CD8-positive, alpha-beta memory T cell (primary cell): ENCODE data around the gene ZG16B. TPM values are rescaled to one million over a fixed set of nuclear protein-coding genes. Genes with fewer than 3 reads are reported as not detected.
A peak's percentile ranks its signal among the peaks of the same experiment; 100 is the strongest.

Experiments
- CTCF ChIA-PET: fragments of 350-600 bp; sonication (Branson Sonifier 250); formaldehyde crosslinking; loops from one replicate; lab custom pipeline; 2021; ENCODE audit warnings: antibody characterized with exemption; lab: Charles Lee
- POLR2A ChIA-PET: fragments of 350-600 bp; sonication (Branson Sonifier 250); formaldehyde crosslinking; loops from one replicate; lab custom pipeline; 2021; ENCODE audit warnings: antibody characterized with exemption; lab: Charles Lee
- DNase-seq, 5 donors: peaks; one replicate each; pipeline versions ENCODE4 v3.0.0 to v3.0.0-alpha.2; 2020 to 2022; ENCODE audit warnings: mixed read lengths in 1 of 5
- H3K27ac ChIP-seq: one replicate; pipeline ENCODE4 v1.7.0; 2013; ENCODE audit warnings: low read depth, mild to moderate bottlenecking, low read length, moderate library complexity
- H3K27me3 ChIP-seq: 2 replicates; pipeline ENCODE4 v1.7.0; 2013; ENCODE audit warnings: low read length, mild to moderate bottlenecking; ENCODE audit not compliant: insufficient read depth, poor library complexity, severe bottlenecking
- H3K36me3 ChIP-seq: 2 replicates; pipeline ENCODE4 v1.7.0; 2013; ENCODE audit warnings: mild to moderate bottlenecking, low read length, moderate library complexity; ENCODE audit not compliant: insufficient read depth
- H3K4me1 ChIP-seq: 2 replicates; pipeline ENCODE4 v1.7.0; 2013; ENCODE audit warnings: mild to moderate bottlenecking, low read length, moderate library complexity; ENCODE audit not compliant: insufficient read depth
- H3K4me3 ChIP-seq: 2 replicates; pipeline ENCODE4 v1.7.0; 2013; ENCODE audit warnings: mild to moderate bottlenecking, low read length
- H3K9me3 ChIP-seq: 2 replicates; pipeline ENCODE4 v1.7.0; 2013; ENCODE audit warnings: mild to moderate bottlenecking, low read length
- H3K27ac Mint-ChIP-seq, 8 donors: one replicate each; pipeline ENCODE4 v1.8.0; 2020 to 2021; ENCODE audit warnings: mixed read lengths in 8 of 8, mild to moderate bottlenecking in 6 of 8, inconsistent platforms in 3 of 8, moderate library complexity in 3 of 8
- H3K27me3 Mint-ChIP-seq, 2 donors: one replicate each; pipeline ENCODE4 v1.8.0; 2020 to 2021; ENCODE audit warnings: mixed read lengths in 2 of 2, mild to moderate bottlenecking in 1 of 2, moderate library complexity in 1 of 2
- H3K36me3 Mint-ChIP-seq, 3 donors: one replicate each; pipeline ENCODE4 v1.8.0; 2020 to 2021; ENCODE audit warnings: mixed read lengths in 3 of 3, inconsistent platforms in 1 of 3, mild to moderate bottlenecking in 1 of 3
- H3K4me1 Mint-ChIP-seq, 3 donors: one replicate each; pipeline ENCODE4 v1.8.0; 2020 to 2021; ENCODE audit warnings: mixed read lengths in 3 of 3, inconsistent platforms in 1 of 3, mild to moderate bottlenecking in 1 of 3
- H3K4me3 Mint-ChIP-seq, 7 donors: one replicate each; pipeline ENCODE4 v1.8.0; 2020 to 2021; ENCODE audit warnings: mixed read lengths in 7 of 7, mild to moderate bottlenecking in 6 of 7, moderate library complexity in 4 of 7, inconsistent platforms in 2 of 7
- H3K9me3 Mint-ChIP-seq, 5 donors: one replicate each; pipeline ENCODE4 v1.8.0; 2020 to 2022; ENCODE audit warnings: mixed read lengths in 5 of 5, mild to moderate bottlenecking in 3 of 5, moderate library complexity in 2 of 5, inconsistent platforms in 1 of 5
- polyA plus RNA-seq: library from polyadenylated mRNA; unstranded; fragments of 300-500 nt; fragmentation: Illumina TruSeq; gene quantifications from one replicate; pipeline ENCODE4 v1.2.3, GENCODE V29; 2021
- total RNA-seq, 2 experiments: library from RNA; stranded (reverse); gene quantifications; one replicate each; pipeline ENCODE4 v1.2.3, GENCODE V29; 2021

ZG16B gene
- total and polyA plus RNA-seq, 3 experiments from 2014 or later, result 0.29 to 0.74 TPM; not detected in 1

GRCh38 chr16:2860826-2861567 is 30.9 kb downstream of the ZG16B start:
- Mint-ChIP-seq H3K27ac (no peak overlapping the region), H3K27me3 (peaks cover 7 to 15% of the 10 kb centered on the region in 2 donors), H3K4me3 (no peak overlapping the region), H3K36me3 (peaks cover 0 to 2% (median 0%) of the 10 kb centered on the region in 3 donors), H3K9me3 (peaks cover 0 to 5% (median 0%) of the 10 kb centered on the region in 5 donors), H3K4me1 (peaks cover 5 to 12% (median 5%) of the 10 kb centered on the region in 3 donors)
- Histone ChIP-seq H3K27ac (no peak overlapping the region), H3K36me3 (no peaks in the 10 kb centered on the region), H3K4me3 (no peak overlapping the region), H3K9me3 (no peaks in the 10 kb centered on the region), H3K27me3 (no peaks in the 10 kb centered on the region), H3K4me1 (peaks cover 16% of the 10 kb centered on the region)
- CTCF ChIA-PET, result no interaction called here
- POLR2A ChIA-PET, result no interaction called here
- no peak for DNase-seq

GRCh38 chr16:2865651-2866050 is 35.5 kb downstream of the ZG16B start:
- Histone ChIP-seq H3K36me3 (no peaks in the 10 kb centered on the region), H3K4me1 (peaks cover 13% of the 10 kb centered on the region), H3K27me3 (no peaks in the 10 kb centered on the region), H3K27ac (no peak overlapping the region), H3K4me3 (no peak overlapping the region), H3K9me3 (no peaks in the 10 kb centered on the region)
- Mint-ChIP-seq H3K4me1 (peaks cover 17 to 23% (median 20%) of the 10 kb centered on the region in 3 donors), H3K27ac (peak overlapping the region in 1 of 8 donors; percentile 16), H3K4me3 (peak overlapping the region in 2 of 7 donors; percentile 10 to 38), H3K36me3 (no peaks in the 10 kb centered on the region), H3K27me3 (peaks cover 2 to 6% of the 10 kb centered on the region in 2 donors), H3K9me3 (peaks cover 0 to 5% (median 0%) of the 10 kb centered on the region in 5 donors)
- ChIA-PET POLR2A (no interaction called here), CTCF (interaction anchor here (1.7 kb wide), 1 partner anchor 27 kb away, joined by 4 read pairs; no protein-coding TSS in a partner anchor)
- DNase-seq, result no peak

GRCh38 chr16:2866431-2866830 is 36.3 kb downstream of the ZG16B start:
- DNase-seq, result no peak
- Mint-ChIP-seq H3K4me3 (peak overlapping the region in 3 of 7 donors; percentile 8 to 80 (median 16)), H3K9me3 (no peaks in the 10 kb centered on the region), H3K36me3 (no peaks in the 10 kb centered on the region), H3K4me1 (peaks cover 17 to 23% (median 20%) of the 10 kb centered on the region in 3 donors), H3K27ac (peak overlapping the region in 6 of 8 donors; percentile 5 to 81 (median 34)), H3K27me3 (peaks cover 0 to 2% of the 10 kb centered on the region in 2 donors)
- H3K4me3 ChIP-seq, result no peak overlapping the region
- H3K4me1 ChIP-seq, result peaks cover 13% of the 10 kb centered on the region
- H3K9me3 ChIP-seq, result no peaks in the 10 kb centered on the region
- ChIA-PET POLR2A (no interaction called here), CTCF (interaction anchor here (1.7 kb wide), 1 partner anchor 28 kb away, joined by 4 read pairs; no protein-coding TSS in a partner anchor)
- H3K27me3 ChIP-seq, result no peaks in the 10 kb centered on the region
- H3K36me3 ChIP-seq, result no peaks in the 10 kb centered on the region
- H3K27ac ChIP-seq, result no peak overlapping the region

- ChIA-PET POLR2A (interaction anchor here (1.2 to 1.8 kb wide), 2 partner anchors 16 to 194 kb away, joined by 6 to 19 read pairs; partner anchors contain the start of gene FLYWCH2), CTCF (interaction anchor here (0.8 to 3.4 kb wide), 19 partner anchors 11 to 212 kb away, joined by 3 to 51 read pairs (median 6); partner anchors contain the start of genes ELOB, FLYWCH1, FLYWCH2 and PRSS21)
- Histone ChIP-seq H3K9me3 (no peaks in the 10 kb centered on the region), H3K4me3 (peak overlapping the region; percentile 73), H3K27me3 (no peaks in the 10 kb centered on the region), H3K36me3 (no peaks in the 10 kb centered on the region), H3K4me1 (peaks cover 13% of the 10 kb centered on the region), H3K27ac (peak overlapping the region; percentile 79)
- Mint-ChIP-seq H3K27me3 (no peaks in the 10 kb centered on the region), H3K36me3 (no peaks in the 10 kb centered on the region), H3K27ac (peak overlapping the region; percentile 75 to 96 (median 86)), H3K4me1 (peaks cover 17 to 23% (median 20%) of the 10 kb centered on the region in 3 donors), H3K4me3 (peak overlapping the region; percentile 73 to 93 (median 87)), H3K9me3 (no peaks in the 10 kb centered on the region)
- DNase-seq, result no peak
Measured at GRCh38 chr16:2867661-2867986, 37.5 kb downstream of the ZG16B start.

GRCh38 chr16:2867987-2868789 is 38.1 kb downstream of the ZG16B start:
- POLR2A ChIA-PET, result interaction anchor here (0.6 to 1.8 kb wide), 4 partner anchors 15 to 195 kb away, joined by 3 to 19 read pairs (median 5); partner anchors contain the start of gene FLYWCH2
- no peaks in the 10 kb centered on the region for H3K36me3 ChIP-seq
- no peaks in the 10 kb centered on the region for H3K27me3 ChIP-seq
- H3K36me3 Mint-ChIP-seq, result no peaks in the 10 kb centered on the region
- H3K9me3 ChIP-seq, result no peaks in the 10 kb centered on the region
- H3K4me3 Mint-ChIP-seq, result peak overlapping the region; percentile 73 to 93 (median 87)
- H3K4me1 ChIP-seq, result peaks cover 13% of the 10 kb centered on the region
- peak overlapping the region; percentile 79 for H3K27ac ChIP-seq
- H3K9me3 Mint-ChIP-seq, result no peaks in the 10 kb centered on the region
- CTCF ChIA-PET, result interaction anchor here (0.8 to 3.4 kb wide), 22 partner anchors 12 to 212 kb away, joined by 3 to 51 read pairs (median 5); partner anchors contain the start of genes ELOB, FLYWCH1, FLYWCH2 and PRSS21
- H3K4me3 ChIP-seq, result peak overlapping the region; percentile 73
- peak; percentile 93 to 96 (median 94) for DNase-seq
- H3K27me3 Mint-ChIP-seq, result no peaks in the 10 kb centered on the region
- peaks cover 17 to 23% (median 20%) of the 10 kb centered on the region in 3 donors for H3K4me1 Mint-ChIP-seq
- peak overlapping the region; percentile 75 to 96 (median 86) for H3K27ac Mint-ChIP-seq

GRCh38 chr16:2871926-2872325 is 41.8 kb downstream of the ZG16B start:
- DNase-seq, result no peak
- no peak overlapping the region for H3K4me3 Mint-ChIP-seq
- H3K36me3 ChIP-seq, result no peaks in the 10 kb centered on the region
- no peaks in the 10 kb centered on the region for H3K36me3 Mint-ChIP-seq
- no peak overlapping the region for H3K27ac Mint-ChIP-seq
- no peaks in the 10 kb centered on the region for H3K9me3 Mint-ChIP-seq
- H3K27me3 Mint-ChIP-seq, result peaks cover 0 to 3% of the 10 kb centered on the region in 2 donors
- CTCF ChIA-PET, result interaction anchor here (0.9 to 1.9 kb wide), 3 partner anchors 9 to 55 kb away, joined by 3 to 6 read pairs (median 3); no protein-coding TSS in a partner anchor
- H3K4me1 ChIP-seq, result peaks cover 13% of the 10 kb centered on the region
- no peak overlapping the region for H3K27ac ChIP-seq
- H3K4me3 ChIP-seq, result no peak overlapping the region
- H3K4me1 Mint-ChIP-seq, result peaks cover 9 to 23% (median 18%) of the 10 kb centered on the region in 3 donors
- H3K9me3 ChIP-seq, result no peaks in the 10 kb centered on the region
- POLR2A ChIA-PET, result no interaction called here
- H3K27me3 ChIP-seq, result no peaks in the 10 kb centered on the region

GRCh38 chr16:2874032-2874911 is 44.2 kb downstream of the ZG16B start:
- ChIA-PET CTCF (interaction anchor here (0.6 to 1.8 kb wide), 6 partner anchors 11 to 142 kb away, joined by 3 to 10 read pairs (median 4); no protein-coding TSS in a partner anchor), POLR2A (interaction anchor here (0.7 kb wide), 1 partner anchor 53 kb away, joined by 4 read pairs; no protein-coding TSS in a partner anchor)
- peak overlapping the region in 1 of 7 donors; percentile 50 for H3K4me3 Mint-ChIP-seq
- H3K27ac ChIP-seq, result no peak overlapping the region
- no peaks in the 10 kb centered on the region for H3K9me3 Mint-ChIP-seq
- no peak for DNase-seq
- H3K27ac Mint-ChIP-seq, result peak overlapping the region in 1 of 8 donors; percentile 47
- no peaks in the 10 kb centered on the region for H3K27me3 ChIP-seq
- H3K27me3 Mint-ChIP-seq, result peaks cover 0 to 3% of the 10 kb centered on the region in 2 donors
- H3K4me1 ChIP-seq, result no peaks in the 10 kb centered on the region
- H3K9me3 ChIP-seq, result no peaks in the 10 kb centered on the region
- no peak overlapping the region for H3K4me3 ChIP-seq
- peaks cover 0 to 6% (median 5%) of the 10 kb centered on the region in 3 donors for H3K4me1 Mint-ChIP-seq
- no peaks in the 10 kb centered on the region for H3K36me3 Mint-ChIP-seq
- H3K36me3 ChIP-seq, result no peaks in the 10 kb centered on the region
